Smooth muscle cell (in vitro differentiated cells): ENCODE results near the gene PIP4K2A. TPM values are rescaled to one million over a fixed set of nuclear protein-coding genes. Genes with fewer than 3 reads are reported as not detected.
"Not testable (repeated sequence)": the region's sequence is repeated elsewhere in the genome, so short reads cannot be mapped to it uniquely, and the experiment has no call there.

Experiments used
- DNase-seq: peaks from one replicate; lab custom pipeline; 2025; ENCODE audit not compliant: unreplicated experiment; lab: John Stamatoyannopoulos, UW
- H2AFZ ChIP-seq: fragments of 200-600 bp; sonication (generic); 2 replicates; pipeline ENCODE4 v1.6.0; 2016; ENCODE audit warnings: antibody characterized with exemption, low read depth, mild to moderate bottlenecking
- H3F3A ChIP-seq: fragments of 200-600 bp; sonication (generic); 2 replicates; pipeline ENCODE4 v1.6.0; 2017; ENCODE audit warnings: antibody characterized with exemption, low read depth
- H3K27ac ChIP-seq: fragments of 200-600 bp; sonication (generic); 2 replicates; pipeline ENCODE4 v1.5.1; 2016; ENCODE audit warnings: low read depth, mild to moderate bottlenecking
- H3K27me3 ChIP-seq: fragments of 200-600 bp; sonication (generic); 2 replicates; pipeline ENCODE4 v1.6.1; 2016; ENCODE audit warnings: low read depth, mild to moderate bottlenecking
- H3K36me3 ChIP-seq: fragments of 200-600 bp; sonication (generic); 2 replicates; pipeline ENCODE4 v1.5.1; 2016; ENCODE audit warnings: low read depth
- H3K4me1 ChIP-seq: fragments of 200-600 bp; sonication (generic); 2 replicates; pipeline ENCODE4 v1.5.1; 2016; ENCODE audit warnings: low read depth
- H3K4me2 ChIP-seq: fragments of 200-600 bp; sonication (generic); 2 replicates; pipeline ENCODE4 v1.6.0; 2016; ENCODE audit warnings: mild to moderate bottlenecking
- H3K4me3 ChIP-seq: fragments of 200-600 bp; sonication (generic); 2 replicates; pipeline ENCODE4 v1.5.1; 2016; ENCODE audit warnings: mild to moderate bottlenecking
- H3K79me2 ChIP-seq: fragments of 200-600 bp; sonication (generic); 2 replicates; pipeline ENCODE4 v1.6.0; 2016; ENCODE audit warnings: low read depth, mild to moderate bottlenecking
- H3K9ac ChIP-seq: fragments of 200-600 bp; sonication (generic); 2 replicates; pipeline ENCODE4 v1.6.0; 2016; ENCODE audit warnings: low read depth
- H3K9me3 ChIP-seq: fragments of 200-600 bp; sonication (generic); replicated peaks from 2 replicates; pipeline ENCODE4 v1.5.1; 2016; ENCODE audit warnings: low read depth
- H4K20me1 ChIP-seq: fragments of 200-600 bp; sonication (generic); 2 replicates; pipeline ENCODE4 v1.6.0; 2016; ENCODE audit warnings: low read depth
- WGBS: methylation state at CpG from one replicate; pipeline ENCODE4 v1.1.7; 2016; ENCODE audit warnings: low lambda C conversion rate; 5-methylcytosine and 5-hydroxymethylcytosine counted together
- polyA plus RNA-seq: library from polyadenylated mRNA; unstranded; fragments of >200 nt; fragmentation: Nextera tagmentation; extraction: Ambion mirVana; gene quantifications from 2 replicates; pipeline ENCODE4 v1.2.1, GENCODE V29; 2016
- total RNA-seq: library from RNA; depleted of rRNA; stranded (reverse); fragments of >200 nt; gene quantifications from 2 replicates; pipeline ENCODE4 v1.2.3, GENCODE V29; 2014
- TF ChIP-seq, protein P1 (sequence below): fragments of 200-600 bp; sonication (generic); IDR thresholded peaks from 2 replicates; pipeline ENCODE4 v1.5.1; 2017; ENCODE audit warnings: borderline replicate concordance, mild to moderate bottlenecking, antibody characterized with exemption; ENCODE audit not compliant: insufficient read depth, poor library complexity, severe bottlenecking

The PIP4K2A gene
- total and polyA plus RNA-seq, 2 experiments from 2014 or later, result 7.5 to 8.9 TPM

DNA sequence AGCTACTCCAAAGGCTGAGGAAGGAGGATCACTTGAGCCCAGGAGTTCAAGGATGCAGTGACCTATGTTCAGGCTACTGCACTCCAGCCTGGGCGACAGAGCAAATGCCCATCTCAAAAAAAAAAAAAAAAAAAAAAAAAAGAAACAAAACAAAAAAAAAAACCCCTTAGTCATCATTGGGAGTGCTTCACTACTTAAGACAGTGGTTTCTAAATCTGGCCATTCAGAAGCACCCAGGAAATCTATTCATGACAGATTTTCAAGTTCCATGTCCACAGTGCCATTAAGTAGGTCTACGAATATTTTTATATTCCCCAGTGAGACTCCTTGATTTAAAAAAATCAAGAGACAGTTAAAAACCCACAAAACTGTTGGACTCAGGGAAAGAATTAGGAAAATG lies 182.9 kb downstream of the PIP4K2A start:
- no peaks in the 10 kb centered on the region for H3K9me3 ChIP-seq
- no peak overlapping the region for H3K9ac ChIP-seq
- no peak overlapping the region for H3K4me2 ChIP-seq
- no peak overlapping the region for H3K27ac ChIP-seq
- H3K79me2 ChIP-seq, result no peaks in the 10 kb centered on the region
- no peak overlapping the region for H3K4me3 ChIP-seq
- H3K36me3 ChIP-seq, result no peaks in the 10 kb centered on the region
- H2AFZ ChIP-seq, result no peak overlapping the region
- no peaks in the 10 kb centered on the region for H3K27me3 ChIP-seq
- TF ChIP-seq, protein P1, sequence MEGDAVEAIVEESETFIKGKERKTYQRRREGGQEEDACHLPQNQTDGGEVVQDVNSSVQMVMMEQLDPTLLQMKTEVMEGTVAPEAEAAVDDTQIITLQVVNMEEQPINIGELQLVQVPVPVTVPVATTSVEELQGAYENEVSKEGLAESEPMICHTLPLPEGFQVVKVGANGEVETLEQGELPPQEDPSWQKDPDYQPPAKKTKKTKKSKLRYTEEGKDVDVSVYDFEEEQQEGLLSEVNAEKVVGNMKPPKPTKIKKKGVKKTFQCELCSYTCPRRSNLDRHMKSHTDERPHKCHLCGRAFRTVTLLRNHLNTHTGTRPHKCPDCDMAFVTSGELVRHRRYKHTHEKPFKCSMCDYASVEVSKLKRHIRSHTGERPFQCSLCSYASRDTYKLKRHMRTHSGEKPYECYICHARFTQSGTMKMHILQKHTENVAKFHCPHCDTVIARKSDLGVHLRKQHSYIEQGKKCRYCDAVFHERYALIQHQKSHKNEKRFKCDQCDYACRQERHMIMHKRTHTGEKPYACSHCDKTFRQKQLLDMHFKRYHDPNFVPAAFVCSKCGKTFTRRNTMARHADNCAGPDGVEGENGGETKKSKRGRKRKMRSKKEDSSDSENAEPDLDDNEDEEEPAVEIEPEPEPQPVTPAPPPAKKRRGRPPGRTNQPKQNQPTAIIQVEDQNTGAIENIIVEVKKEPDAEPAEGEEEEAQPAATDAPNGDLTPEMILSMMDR, result no peak
- H4K20me1 ChIP-seq, result no peaks in the 10 kb centered on the region
- DNase-seq, result no peak
- H3F3A ChIP-seq, result no peaks in the 10 kb centered on the region
- WGBS, result 94% methylated on average over 2 of the region's 2 CpGs
- H3K4me1 ChIP-seq, result no peaks in the 10 kb centered on the region

DNA sequence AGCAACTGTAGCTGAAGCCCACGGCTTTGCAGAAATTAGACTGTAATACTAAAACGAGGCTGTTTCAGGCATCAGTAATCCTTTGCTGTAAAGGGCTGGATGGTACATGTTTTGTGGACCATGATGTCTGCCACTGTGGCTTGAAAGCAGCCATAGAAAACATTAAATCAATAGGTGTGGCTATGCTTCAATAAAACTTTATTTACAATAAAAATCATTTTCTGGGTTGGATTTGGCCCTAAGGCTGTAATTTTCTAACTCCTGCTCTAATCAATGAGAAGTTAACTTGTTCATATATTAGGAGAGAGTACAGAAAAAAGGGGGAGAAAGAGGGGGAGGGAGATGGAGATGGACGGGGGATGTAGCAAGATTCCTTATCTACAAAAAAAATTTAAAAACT lies 183.4 kb downstream of the PIP4K2A start:
- Histone ChIP-seq H3F3A (no peaks in the 10 kb centered on the region), H3K79me2 (no peaks in the 10 kb centered on the region), H3K9me3 (no peaks in the 10 kb centered on the region), H3K27me3 (no peaks in the 10 kb centered on the region), H3K27ac (no peak overlapping the region), H3K4me1 (no peaks in the 10 kb centered on the region), H3K36me3 (no peaks in the 10 kb centered on the region), H2AFZ (no peak overlapping the region), H4K20me1 (no peaks in the 10 kb centered on the region), H3K4me2 (no peak overlapping the region), H3K4me3 (no peak overlapping the region), H3K9ac (no peak overlapping the region)
- DNase-seq, result no peak
- TF ChIP-seq, protein P1, result no peak
- 91% methylated on average over 3 of the region's 3 CpGs for WGBS

DNA sequence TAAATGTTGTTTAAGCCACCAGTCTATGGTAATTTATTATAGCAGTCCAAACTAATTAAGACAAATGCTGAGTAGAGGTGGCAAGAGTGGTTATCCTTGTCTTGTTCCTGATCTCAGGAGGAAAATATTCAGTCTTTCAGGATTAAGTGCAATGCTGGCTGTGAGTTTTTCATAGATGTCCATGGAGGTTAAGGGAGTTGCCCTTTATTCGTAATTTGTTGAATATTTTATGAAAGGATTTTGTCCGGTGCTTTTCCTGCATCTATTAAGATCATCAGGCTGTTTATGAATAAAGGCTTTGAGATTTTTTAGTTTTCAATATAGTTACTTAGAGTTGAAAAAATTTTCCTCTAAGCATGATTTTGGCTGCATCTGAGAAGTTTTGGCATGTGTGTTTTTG lies 186.9 kb downstream of the PIP4K2A start:
- no peak overlapping the region for H3K27ac ChIP-seq
- no peaks in the 10 kb centered on the region for H3K79me2 ChIP-seq
- no peak overlapping the region for H3K4me3 ChIP-seq
- 91% methylated on average over 2 of the region's 2 CpGs for WGBS
- TF ChIP-seq, protein P1, result no peak
- peaks cover 3% of the 10 kb centered on the region for H3K9me3 ChIP-seq
- no peaks in the 10 kb centered on the region for H3F3A ChIP-seq
- no peak overlapping the region for H3K4me2 ChIP-seq
- no peaks in the 10 kb centered on the region for H3K36me3 ChIP-seq
- H4K20me1 ChIP-seq, result no peaks in the 10 kb centered on the region
- no peak for DNase-seq
- no peak overlapping the region for H2AFZ ChIP-seq
- H3K9ac ChIP-seq, result no peak overlapping the region
- no peaks in the 10 kb centered on the region for H3K4me1 ChIP-seq
- no peaks in the 10 kb centered on the region for H3K27me3 ChIP-seq

DNA sequence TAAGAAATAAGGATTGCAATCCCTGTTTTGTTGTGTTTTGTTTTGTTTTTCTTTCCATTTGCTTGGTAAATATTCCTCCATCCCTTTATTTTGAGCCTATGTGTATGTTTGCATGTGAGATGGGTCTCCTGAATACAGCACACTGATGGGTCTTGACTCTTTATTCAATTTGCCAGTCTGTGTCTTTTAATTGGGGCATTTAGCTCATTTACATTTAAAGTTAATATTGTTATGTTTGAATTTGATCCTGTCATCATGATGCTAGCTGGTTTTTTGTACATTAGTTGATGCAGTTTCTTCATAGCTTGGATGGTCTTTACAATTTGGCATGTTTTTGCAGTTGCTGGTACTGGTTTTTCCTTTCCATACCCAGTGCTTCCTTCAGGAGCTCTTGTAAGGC lies 190.0 kb downstream of the PIP4K2A start:
- H3K27ac ChIP-seq, H3K4me2 ChIP-seq, H3F3A ChIP-seq, H3K4me3 ChIP-seq, H3K9me3 ChIP-seq, H3K36me3 ChIP-seq, H4K20me1 ChIP-seq, H3K4me1 ChIP-seq, H3K79me2 ChIP-seq, DNase-seq, H2AFZ ChIP-seq, H3K9ac ChIP-seq, H3K27me3 ChIP-seq: not testable (repeated sequence)

DNA sequence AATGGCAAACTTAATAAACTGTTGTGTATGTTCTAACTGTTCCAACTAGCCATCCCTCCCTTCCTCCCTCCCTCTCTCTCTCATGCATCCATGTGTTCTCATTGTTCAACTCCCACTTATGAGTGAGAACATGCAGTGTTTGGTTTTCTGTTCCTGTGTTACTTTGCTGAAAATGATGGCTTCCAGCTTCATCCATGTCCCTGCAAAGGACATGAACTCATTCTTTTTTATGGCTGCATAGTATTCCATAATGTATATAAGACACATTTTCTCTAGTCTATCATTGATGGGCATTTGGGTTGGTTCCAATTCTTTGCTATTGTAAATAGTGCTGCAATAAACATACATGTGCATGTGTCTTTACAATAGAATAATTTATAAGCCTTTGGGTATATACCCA lies 193.7 kb downstream of the PIP4K2A start:
- H3K79me2 ChIP-seq, DNase-seq, H3K4me2 ChIP-seq, H3K4me3 ChIP-seq, H3K9ac ChIP-seq, H4K20me1 ChIP-seq, H3K9me3 ChIP-seq, H3K4me1 ChIP-seq, H3K27ac ChIP-seq, H3K36me3 ChIP-seq, H3F3A ChIP-seq, H2AFZ ChIP-seq: not testable (repeated sequence)
- H3K27me3 ChIP-seq, result peaks cover 10% of the 10 kb centered on the region
